ENCODE results near the gene SYT2. TPM values are rescaled to one million over a fixed set of nuclear protein-coding genes. Genes with fewer than 3 reads are reported as not detected.
"Not testable (repeated sequence)": the region's sequence is repeated elsewhere in the genome, so short reads cannot be mapped to it uniquely, and the experiment has no call there.

The SYT2 gene
- total and polyA plus RNA-seq, 12 donors: under 0.01 to 0.07 (median 0.02) TPM; not detected in 9

DNA sequence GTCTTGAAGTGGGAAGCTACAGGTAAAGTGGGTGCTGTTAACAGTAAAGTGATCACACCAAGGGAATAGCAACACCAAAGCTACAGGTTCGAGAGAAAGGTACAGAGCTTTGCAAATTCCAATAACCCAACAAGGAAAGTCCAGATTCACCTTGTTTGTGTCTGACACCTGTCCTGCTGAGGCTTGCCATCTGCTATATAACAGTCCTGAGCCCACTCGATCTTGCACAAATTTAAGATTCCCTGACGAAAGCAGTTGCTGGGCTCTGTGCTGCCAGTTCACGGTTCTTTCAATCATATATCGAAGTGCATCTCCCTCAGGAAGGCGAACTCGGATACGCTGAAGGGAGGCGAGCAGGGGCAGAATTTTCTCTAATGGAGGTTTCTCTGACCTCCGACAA is 23.0 kb upstream of the SYT2 start:
- H3K9me3 ChIP-seq: no peaks in the 10 kb centered on the region
- no peaks in the 10 kb centered on the region for H3K4me1 ChIP-seq
- WGBS, 2 donors: 93 to 95% methylated on average over 10 of the region's 10 CpGs
- DNase-seq (no peak), ATAC-seq (no peak)
- intact Hi-C loops (cut with DNase I): no loop called here
- TF ChIP-seq, protein P1, sequence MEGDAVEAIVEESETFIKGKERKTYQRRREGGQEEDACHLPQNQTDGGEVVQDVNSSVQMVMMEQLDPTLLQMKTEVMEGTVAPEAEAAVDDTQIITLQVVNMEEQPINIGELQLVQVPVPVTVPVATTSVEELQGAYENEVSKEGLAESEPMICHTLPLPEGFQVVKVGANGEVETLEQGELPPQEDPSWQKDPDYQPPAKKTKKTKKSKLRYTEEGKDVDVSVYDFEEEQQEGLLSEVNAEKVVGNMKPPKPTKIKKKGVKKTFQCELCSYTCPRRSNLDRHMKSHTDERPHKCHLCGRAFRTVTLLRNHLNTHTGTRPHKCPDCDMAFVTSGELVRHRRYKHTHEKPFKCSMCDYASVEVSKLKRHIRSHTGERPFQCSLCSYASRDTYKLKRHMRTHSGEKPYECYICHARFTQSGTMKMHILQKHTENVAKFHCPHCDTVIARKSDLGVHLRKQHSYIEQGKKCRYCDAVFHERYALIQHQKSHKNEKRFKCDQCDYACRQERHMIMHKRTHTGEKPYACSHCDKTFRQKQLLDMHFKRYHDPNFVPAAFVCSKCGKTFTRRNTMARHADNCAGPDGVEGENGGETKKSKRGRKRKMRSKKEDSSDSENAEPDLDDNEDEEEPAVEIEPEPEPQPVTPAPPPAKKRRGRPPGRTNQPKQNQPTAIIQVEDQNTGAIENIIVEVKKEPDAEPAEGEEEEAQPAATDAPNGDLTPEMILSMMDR (IDR thresholded peaks at IDR 0.05): no peak
- H3K27ac ChIP-seq: no peak overlapping the region
- no peaks in the 10 kb centered on the region for H3K27me3 ChIP-seq
- peaks cover 0 to 100% (median 64%) of the 10 kb centered on the region in 9 donors for H3K36me3 ChIP-seq
- H3K4me3 ChIP-seq: no peak overlapping the region

- DNase-seq: no peak
- ATAC-seq: no peak
- no peaks in the 10 kb centered on the region for H3K4me1 ChIP-seq
- H3K27ac ChIP-seq: no peak overlapping the region
- H3K4me3 ChIP-seq: no peak overlapping the region
- H3K36me3 ChIP-seq: peaks cover 0 to 97% (median 58%) of the 10 kb centered on the region in 9 donors
- no peaks in the 10 kb centered on the region for H3K9me3 ChIP-seq
- 87 to 89% methylated on average over 4 of the region's 4 CpGs for WGBS, 2 donors
- no peaks in the 10 kb centered on the region for H3K27me3 ChIP-seq
- TF ChIP-seq, protein P1 (IDR thresholded peaks at IDR 0.05): no peak
- intact Hi-C loops (cut with DNase I): loop anchor here in 2 of 10 donors (5.0 to 10.0 kb wide), 2 partner anchors 264 to 397 kb away; no protein-coding TSS in a partner anchor
Measured at GRCh38 chr1:202728951-202729350, 18.7 kb upstream of the SYT2 start.

GRCh38 chr1:202725526-202725925 is 15.3 kb upstream of the SYT2 start:
- no peak for DNase-seq
- Histone ChIP-seq H3K9me3 (no peaks in the 10 kb centered on the region), H3K27ac (no peak overlapping the region), H3K4me3 (no peak overlapping the region), H3K4me1 (no peaks in the 10 kb centered on the region), H3K36me3 (peaks cover 0 to 62% (median 31%) of the 10 kb centered on the region in 9 donors), H3K27me3 (peaks cover 0 to 4% (median 0%) of the 10 kb centered on the region in 7 donors)
- no peak for ATAC-seq
- intact Hi-C loops (cut with DNase I): loop anchor here in 2 of 10 donors (5.0 to 10.0 kb wide), 2 partner anchors 261 to 393 kb away; no protein-coding TSS in a partner anchor
- TF ChIP-seq, protein P1 (IDR thresholded peaks at IDR 0.05): no peak
- 95 to 96% methylated on average over 3 of the region's 3 CpGs for WGBS, 2 donors

GRCh38 chr1:202723708-202724107 is 13.5 kb upstream of the SYT2 start:
- ATAC-seq: no peak

DNA sequence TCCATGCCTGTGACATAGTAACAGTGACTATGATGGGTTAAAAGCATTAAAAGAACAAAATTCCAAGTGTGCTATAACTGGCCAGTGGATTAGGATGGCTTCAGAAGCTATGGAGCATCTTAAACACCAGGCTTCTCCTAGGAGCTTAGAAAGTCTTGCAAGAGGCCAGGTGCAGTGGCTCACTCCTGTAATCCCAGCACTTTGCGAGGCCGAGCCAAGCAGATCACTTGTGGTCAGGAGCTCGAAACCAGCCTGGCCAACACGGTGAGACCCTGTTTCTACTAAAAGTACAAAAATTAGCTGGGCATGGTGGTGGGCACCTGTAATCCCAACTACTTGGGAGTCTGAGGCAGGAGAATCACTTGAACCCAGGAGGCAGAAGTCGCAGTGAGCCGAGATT is 12.8 kb upstream of the SYT2 start:
- H3K27ac ChIP-seq, H3K9me3 ChIP-seq, H3K4me3 ChIP-seq, H3K4me1 ChIP-seq, DNase-seq, ATAC-seq: not testable (repeated sequence)
- WGBS, 2 donors: 84 to 85% methylated on average over 6 of the region's 6 CpGs
- H3K27me3 ChIP-seq: peaks cover 0 to 17% (median 0%) of the 10 kb centered on the region in 7 donors
- intact Hi-C loops (cut with DNase I): loop anchor here in 1 of 10 donors (10.0 kb wide), 1 partner anchor 258 kb away; no protein-coding TSS in a partner anchor
- peaks cover 0 to 38% (median 12%) of the 10 kb centered on the region in 9 donors for H3K36me3 ChIP-seq

More at GRCh38 chr1:202723708-202724107, 13.5 kb upstream of the SYT2 start:
- WGBS, 2 donors: 92 to 94% methylated on average over 7 of the region's 7 CpGs
- Histone ChIP-seq H3K36me3 (peaks cover 0 to 44% (median 14%) of the 10 kb centered on the region in 9 donors), H3K4me3 (no peak overlapping the region), H3K4me1 (peaks cover 0 to 9% (median 0%) of the 10 kb centered on the region in 9 donors), H3K9me3 (no peaks in the 10 kb centered on the region), H3K27me3 (peaks cover 0 to 10% (median 0%) of the 10 kb centered on the region in 7 donors), H3K27ac (no peak overlapping the region)
- TF ChIP-seq, protein P1 (IDR thresholded peaks at IDR 0.05): no peak
- DNase-seq: no peak
- intact Hi-C loops (cut with DNase I): loop anchor here in 1 of 10 donors (10.0 kb wide), 1 partner anchor 259 kb away; no protein-coding TSS in a partner anchor
